Activated CD8-positive, alpha-beta T cell treated with anti-CD3 and anti-CD28 coated beads for 36 hours (primary cell): ENCODE results near the gene STS. TPM values are rescaled to one million over a fixed set of nuclear protein-coding genes. Genes with fewer than 3 reads are reported as not detected.

Experiments used
- ATAC-seq: fragments of 200-7000 bp; cut with Tn5 transposase; one replicate; pipeline ENCODE4 v1.10.0; 2021; ENCODE audit warnings: mild to moderate bottlenecking, moderate library complexity
- CTCF ChIA-PET: fragments of 350-600 bp; sonication (Branson Sonifier 250); formaldehyde crosslinking; loops from one replicate; lab custom pipeline; 2021; ENCODE audit warnings: antibody characterized with exemption; lab: Charles Lee
- POLR2A ChIA-PET: fragments of 350-600 bp; sonication (Branson Sonifier 250); formaldehyde crosslinking; loops from one replicate; lab custom pipeline; 2021; ENCODE audit warnings: antibody characterized with exemption; lab: Charles Lee
- DNase-seq: peaks from one replicate; pipeline ENCODE4 v3.0.0-alpha.2; 2020
- H3K27ac Mint-ChIP-seq: one replicate; pipeline ENCODE4 v1.8.0; 2021; ENCODE audit warnings: mild to moderate bottlenecking, mixed read lengths
- H3K27me3 Mint-ChIP-seq: one replicate; pipeline ENCODE4 v1.8.0; 2021; ENCODE audit warnings: mixed read lengths
- H3K36me3 Mint-ChIP-seq: one replicate; pipeline ENCODE4 v1.8.0; 2021; ENCODE audit warnings: low read depth, mixed read lengths
- H3K4me1 Mint-ChIP-seq: one replicate; pipeline ENCODE4 v1.8.0; 2021; ENCODE audit warnings: low read depth, mixed read lengths
- H3K4me3 Mint-ChIP-seq: one replicate; pipeline ENCODE4 v1.8.0; 2021; ENCODE audit warnings: mild to moderate bottlenecking, moderate library complexity, mixed read lengths
- H3K9me3 Mint-ChIP-seq: one replicate; pipeline ENCODE4 v1.8.0; 2021; ENCODE audit warnings: mixed read lengths
- intact Hi-C: fragments of 100-400 bp; cut with micrococcal nuclease; formaldehyde crosslinking; loops from one replicate; pipeline ENCODE4 v1.10.0; 2022
- total RNA-seq, 2 experiments: library from RNA; stranded (reverse); gene quantifications; one replicate each; pipeline ENCODE4 v1.2.3, GENCODE V29; 2021
- TF ChIP-seq, protein P1 (sequence below): fragments of 200-600 bp; IDR thresholded peaks from one replicate; pipeline ENCODE4 v1.8.0; 2022; ENCODE audit warnings: antibody characterized with exemption, mild to moderate bottlenecking

STS gene, protein sequence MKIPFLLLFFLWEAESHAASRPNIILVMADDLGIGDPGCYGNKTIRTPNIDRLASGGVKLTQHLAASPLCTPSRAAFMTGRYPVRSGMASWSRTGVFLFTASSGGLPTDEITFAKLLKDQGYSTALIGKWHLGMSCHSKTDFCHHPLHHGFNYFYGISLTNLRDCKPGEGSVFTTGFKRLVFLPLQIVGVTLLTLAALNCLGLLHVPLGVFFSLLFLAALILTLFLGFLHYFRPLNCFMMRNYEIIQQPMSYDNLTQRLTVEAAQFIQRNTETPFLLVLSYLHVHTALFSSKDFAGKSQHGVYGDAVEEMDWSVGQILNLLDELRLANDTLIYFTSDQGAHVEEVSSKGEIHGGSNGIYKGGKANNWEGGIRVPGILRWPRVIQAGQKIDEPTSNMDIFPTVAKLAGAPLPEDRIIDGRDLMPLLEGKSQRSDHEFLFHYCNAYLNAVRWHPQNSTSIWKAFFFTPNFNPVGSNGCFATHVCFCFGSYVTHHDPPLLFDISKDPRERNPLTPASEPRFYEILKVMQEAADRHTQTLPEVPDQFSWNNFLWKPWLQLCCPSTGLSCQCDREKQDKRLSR
- under 1 TPM; 0.50 to 0.72 TPM for total RNA-seq

DNA sequence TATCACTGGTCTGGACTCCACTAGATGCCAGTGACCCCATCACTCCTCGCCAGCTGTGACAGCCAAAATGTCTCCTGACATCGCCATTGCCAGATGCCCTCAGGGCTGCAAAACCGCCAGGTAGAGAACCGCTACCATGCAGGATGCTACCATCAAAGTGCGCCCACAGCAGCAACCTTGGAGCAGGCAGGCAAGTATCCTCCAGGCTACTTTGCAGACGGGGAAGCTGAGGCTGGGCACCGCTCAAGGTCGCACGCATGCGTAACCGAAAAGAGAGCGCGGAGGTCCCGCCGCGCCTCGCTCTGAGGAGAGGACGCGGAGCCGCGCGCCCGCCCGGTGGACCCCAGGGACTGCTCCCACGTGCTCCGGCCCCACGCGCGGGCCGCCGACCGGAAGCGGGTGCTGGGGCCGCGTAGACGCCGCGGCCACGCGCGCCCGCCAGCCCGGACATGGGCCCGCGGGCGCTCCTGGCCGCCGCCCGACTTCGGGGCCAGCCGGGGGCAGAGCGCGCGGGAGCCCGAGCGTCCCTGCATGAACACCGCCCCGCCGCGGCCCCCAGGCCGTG lies at the start of gene STS:
TSS of gene STS (plus strand) at position 300 of the 565 bp plus-strand sequence. CDS start 105,488 bp downstream, outside the sequence.
- H3K36me3 Mint-ChIP-seq = no peaks in the 10 kb centered on the region
- peak within 1 kb of the TSS; percentile 80 for H3K4me3 Mint-ChIP-seq
- no peaks in the 10 kb centered on the region for H3K27me3 Mint-ChIP-seq
- TF ChIP-seq, protein P1, sequence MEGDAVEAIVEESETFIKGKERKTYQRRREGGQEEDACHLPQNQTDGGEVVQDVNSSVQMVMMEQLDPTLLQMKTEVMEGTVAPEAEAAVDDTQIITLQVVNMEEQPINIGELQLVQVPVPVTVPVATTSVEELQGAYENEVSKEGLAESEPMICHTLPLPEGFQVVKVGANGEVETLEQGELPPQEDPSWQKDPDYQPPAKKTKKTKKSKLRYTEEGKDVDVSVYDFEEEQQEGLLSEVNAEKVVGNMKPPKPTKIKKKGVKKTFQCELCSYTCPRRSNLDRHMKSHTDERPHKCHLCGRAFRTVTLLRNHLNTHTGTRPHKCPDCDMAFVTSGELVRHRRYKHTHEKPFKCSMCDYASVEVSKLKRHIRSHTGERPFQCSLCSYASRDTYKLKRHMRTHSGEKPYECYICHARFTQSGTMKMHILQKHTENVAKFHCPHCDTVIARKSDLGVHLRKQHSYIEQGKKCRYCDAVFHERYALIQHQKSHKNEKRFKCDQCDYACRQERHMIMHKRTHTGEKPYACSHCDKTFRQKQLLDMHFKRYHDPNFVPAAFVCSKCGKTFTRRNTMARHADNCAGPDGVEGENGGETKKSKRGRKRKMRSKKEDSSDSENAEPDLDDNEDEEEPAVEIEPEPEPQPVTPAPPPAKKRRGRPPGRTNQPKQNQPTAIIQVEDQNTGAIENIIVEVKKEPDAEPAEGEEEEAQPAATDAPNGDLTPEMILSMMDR = no peak
- peak within 1 kb of the TSS; percentile 86 for H3K27ac Mint-ChIP-seq
- ChIA-PET CTCF (no interaction called here), POLR2A (no interaction called here)
- peak; percentile 37 for ATAC-seq
- intact Hi-C loops = no loop called here
- peak; percentile 30 for DNase-seq
- peaks cover 20% of the 10 kb centered on the region for H3K4me1 Mint-ChIP-seq
- H3K9me3 Mint-ChIP-seq = no peaks in the 10 kb centered on the region

DNA sequence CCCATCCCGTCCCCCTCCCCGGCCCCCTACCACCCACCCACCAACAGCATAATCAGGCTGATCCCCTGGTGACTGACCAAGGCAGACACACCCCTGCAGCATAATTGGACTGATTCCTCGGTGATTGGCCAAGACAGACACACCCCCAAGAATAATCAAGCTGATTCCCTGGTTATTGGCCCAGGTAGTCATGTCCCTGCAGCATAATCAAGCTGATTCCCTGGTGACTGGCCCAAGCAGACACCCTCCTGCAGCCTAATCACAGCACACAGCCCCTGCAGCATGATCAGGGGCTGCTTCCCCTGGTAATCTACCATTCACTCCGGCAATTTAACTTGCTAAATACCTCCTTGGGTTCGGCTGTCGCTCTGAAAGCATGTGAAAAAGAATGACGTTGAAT lies 47.5 kb upstream of the STS start:
- peaks cover 3% of the 10 kb centered on the region for H3K4me1 Mint-ChIP-seq

DNA sequence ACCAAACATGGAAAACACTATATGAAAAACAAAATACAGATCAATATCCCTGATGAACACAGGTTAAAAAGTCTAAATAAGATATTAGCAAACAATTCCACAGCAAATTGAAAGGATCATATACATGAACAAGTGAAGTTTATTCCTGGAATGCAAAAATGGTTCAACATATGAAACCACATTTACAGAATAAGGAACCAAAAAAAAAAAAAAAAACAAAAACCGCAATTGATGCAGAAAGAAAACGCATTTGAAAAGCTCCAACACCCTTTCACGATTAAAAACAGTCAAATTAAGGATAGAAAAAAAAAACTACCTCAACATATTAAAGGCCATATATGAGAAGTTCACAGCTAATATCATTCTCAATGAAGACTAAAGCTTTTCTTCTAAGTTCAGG lies 45.4 kb upstream of the STS start:
- TF ChIP-seq, protein P1 = no peak
- no peak overlapping the region for H3K27ac Mint-ChIP-seq
- POLR2A ChIA-PET = no interaction called here

More for the DNA sequence above, 47.5 kb upstream of the STS start:
- DNase-seq = no peak
- peaks cover 23% of the 10 kb centered on the region for H3K36me3 Mint-ChIP-seq
- H3K9me3 Mint-ChIP-seq = no peaks in the 10 kb centered on the region
- ATAC-seq = no peak
- intact Hi-C loops = no loop called here
- H3K27me3 Mint-ChIP-seq = no peaks in the 10 kb centered on the region
- H3K27ac Mint-ChIP-seq = no peak overlapping the region
- TF ChIP-seq, protein P1 = no peak
- no peak overlapping the region for H3K4me3 Mint-ChIP-seq
- ChIA-PET POLR2A (no interaction called here), CTCF (interaction anchor here (0.6 kb wide), 1 partner anchor 32 kb away, joined by 3 read pairs; no protein-coding TSS in a partner anchor)

DNA sequence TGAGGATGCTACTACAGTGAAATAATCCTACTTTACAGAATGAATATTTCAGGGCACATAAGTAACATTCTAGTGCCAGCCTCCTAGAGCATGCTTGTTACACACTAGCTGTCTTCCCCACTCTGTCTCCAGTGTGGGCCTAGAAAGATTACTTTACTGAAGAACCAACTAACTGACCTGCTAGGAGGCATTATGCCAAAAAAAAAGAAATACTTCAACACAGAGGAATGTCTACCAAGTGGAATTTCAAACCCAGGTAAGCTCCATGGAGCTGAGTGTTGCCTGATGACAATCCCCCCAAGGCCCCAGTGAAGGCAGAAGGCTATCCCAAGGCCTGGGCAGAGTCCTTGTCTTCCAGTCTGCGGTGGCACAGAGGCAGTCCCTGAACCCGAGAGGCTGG lies 40.9 kb upstream of the STS start:
- ChIA-PET POLR2A (no interaction called here), CTCF (no interaction called here)
- intact Hi-C loops = no loop called here
- H3K9me3 Mint-ChIP-seq = no peaks in the 10 kb centered on the region
- no peak overlapping the region for H3K4me3 Mint-ChIP-seq
- DNase-seq (no peak), ATAC-seq (no peak)
- TF ChIP-seq, protein P1 = no peak
- no peak overlapping the region for H3K27ac Mint-ChIP-seq
- peaks cover 19% of the 10 kb centered on the region for H3K36me3 Mint-ChIP-seq
- peaks cover 25% of the 10 kb centered on the region for H3K4me1 Mint-ChIP-seq
- H3K27me3 Mint-ChIP-seq = no peaks in the 10 kb centered on the region

More for the DNA sequence above, 45.4 kb upstream of the STS start:
- Mint-ChIP-seq H3K4me1 (peaks cover 3% of the 10 kb centered on the region), H3K9me3 (no peaks in the 10 kb centered on the region), H3K36me3 (peaks cover 21% of the 10 kb centered on the region), H3K27me3 (no peaks in the 10 kb centered on the region), H3K4me3 (no peak overlapping the region)
- CTCF ChIA-PET = no interaction called here
- intact Hi-C loops = no loop called here
- no peak for DNase-seq
- no peak for ATAC-seq

DNA sequence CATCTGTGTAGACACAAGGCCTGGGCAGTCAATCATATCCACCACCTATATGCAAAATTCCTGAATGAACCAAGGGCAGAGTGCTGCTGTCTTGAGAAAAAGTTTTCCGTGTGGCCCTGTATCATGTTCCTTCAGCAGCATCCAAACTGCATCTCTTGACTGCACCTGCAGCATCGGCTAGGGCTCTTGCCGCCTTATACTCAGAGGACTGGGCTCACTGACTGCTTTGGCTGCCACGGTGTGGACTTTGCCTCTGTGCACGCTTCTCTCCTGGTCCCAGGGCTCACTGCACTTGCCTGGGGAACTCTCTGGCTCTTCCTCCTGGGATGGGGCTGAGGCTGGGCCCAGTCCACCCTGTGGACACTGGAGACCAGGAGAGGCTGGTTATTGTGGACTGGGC lies 39.5 kb upstream of the STS start:
- ATAC-seq = no peak

More for the DNA sequence above, 39.5 kb upstream of the STS start:
- Mint-ChIP-seq H3K4me1 (peaks cover 24% of the 10 kb centered on the region), H3K27ac (no peak overlapping the region), H3K36me3 (peaks cover 15% of the 10 kb centered on the region), H3K27me3 (no peaks in the 10 kb centered on the region), H3K9me3 (no peaks in the 10 kb centered on the region), H3K4me3 (no peak overlapping the region)
- ChIA-PET CTCF (no interaction called here), POLR2A (no interaction called here)
- DNase-seq = no peak
- TF ChIP-seq, protein P1 = no peak
- intact Hi-C loops = no loop called here
